Mucosa of descending colon (tissue), 3 donors: ENCODE measurements around the gene CUL1. TPM values are rescaled to one million over a fixed set of nuclear protein-coding genes. Genes with fewer than 3 reads are reported as not detected.
A peak's percentile ranks its signal among the peaks of the same experiment; 100 is the strongest.

Experiments
- ATAC-seq: fragments of 200-7000 bp; cut with Tn5 transposase; one replicate; pipeline ENCODE4 v1.9.1; 2020; ENCODE audit warnings: mild to moderate bottlenecking, moderate library complexity
- DNase-seq, 3 donors: peaks; one replicate each; pipeline ENCODE4 v3.0.0-alpha.2; 2020
- H3K36me3 ChIP-seq: fragments of 200-600 bp; one replicate; pipeline ENCODE4 v1.8.0; 2021; ENCODE audit warnings: low read depth, mild to moderate bottlenecking
- H3K4me1 ChIP-seq: fragments of 200-600 bp; one replicate; pipeline ENCODE4 v1.8.0; 2021; ENCODE audit warnings: low read depth, mild to moderate bottlenecking
- H3K4me3 ChIP-seq: fragments of 200-600 bp; one replicate; pipeline ENCODE4 v1.8.0; 2021; ENCODE audit warnings: mild to moderate bottlenecking
- H3K9me3 ChIP-seq: fragments of 200-600 bp; one replicate; pipeline ENCODE4 v1.8.0; 2021; ENCODE audit warnings: mild to moderate bottlenecking
- CTCF ChIP-seq: fragments of 200-600 bp; IDR thresholded peaks from one replicate; pipeline ENCODE4 v1.8.0; 2022; ENCODE audit warnings: antibody characterized with exemption, mild to moderate bottlenecking
- intact Hi-C, 2 donors: fragments of 100-400 bp; cut with DNase I in 1 of 2; cut with micrococcal nuclease in 1 of 2; formaldehyde crosslinking; loops; one replicate each; pipeline versions ENCODE4 v1.11.0 to v1.11.1; 2022; cut with DNase I, micrococcal nuclease
- total RNA-seq, 3 donors: library from RNA; stranded (reverse); fragmentation: NEBNext Ultra II Directional in 2 of 3; extraction: Animal tissue kit (Norgen Biotek cat#: 25700) in 2 of 3; gene quantifications; one replicate each; pipeline versions ENCODE4 v1.2.1 to v1.2.4, GENCODE V29; 2021 to 2023
- donor health status: DM: no; HTN: no; CAD: no; lungs with moderate emphysema.
- donor health status: DM: no; HTN: no; CAD: no.
- donor health status: DM: no; HTN: yes; CAD: no.

CUL1 gene
- total RNA-seq, 3 donors from 2014 or later: 28.7 to 58.1 (median 33.3) TPM

- Histone ChIP-seq H3K4me1 (no peaks in the 10 kb centered on the region), H3K4me3 (no peak overlapping the region), H3K36me3 (no peaks in the 10 kb centered on the region), H3K9me3 (no peaks in the 10 kb centered on the region)
- no peak for TF ChIP-seq CTCF
- intact Hi-C loops: no loop called here
- DNase-seq (peak in 1 of 3 donors; percentile 42), ATAC-seq (peak; percentile 92)
Measured at GRCh38 chr7:148815612-148816011, 116.9 kb downstream of the CUL1 start.

GRCh38 chr7:148819697-148820360 lies 121.1 kb downstream of the CUL1 start:
- H3K36me3 ChIP-seq: no peaks in the 10 kb centered on the region
- no peak for TF ChIP-seq CTCF
- intact Hi-C loops: no loop called here
- H3K4me1 ChIP-seq: no peaks in the 10 kb centered on the region
- no peak overlapping the region for H3K4me3 ChIP-seq
- ATAC-seq (no peak), DNase-seq (no peak)
- no peaks in the 10 kb centered on the region for H3K9me3 ChIP-seq

GRCh38 chr7:148821422-148821821 lies 122.7 kb downstream of the CUL1 start:
- no peak overlapping the region for H3K4me3 ChIP-seq
- intact Hi-C loops: no loop called here
- ATAC-seq: no peak
- H3K4me1 ChIP-seq: no peaks in the 10 kb centered on the region
- no peak for DNase-seq
- H3K9me3 ChIP-seq: no peaks in the 10 kb centered on the region
- H3K36me3 ChIP-seq: no peaks in the 10 kb centered on the region
- no peak for TF ChIP-seq CTCF

GRCh38 chr7:148824864-148825263 lies 126.2 kb downstream of the CUL1 start:
- no peak for TF ChIP-seq CTCF
- Histone ChIP-seq H3K36me3 (no peaks in the 10 kb centered on the region), H3K4me1 (no peaks in the 10 kb centered on the region), H3K4me3 (no peak overlapping the region), H3K9me3 (no peaks in the 10 kb centered on the region)
- ATAC-seq (no peak), DNase-seq (no peak)
- intact Hi-C loops: no loop called here

- H3K36me3 ChIP-seq: no peaks in the 10 kb centered on the region
- intact Hi-C loops: no loop called here
- DNase-seq: no peak
- no peak for TF ChIP-seq CTCF
- no peak overlapping the region for H3K4me3 ChIP-seq
- no peaks in the 10 kb centered on the region for H3K4me1 ChIP-seq
- no peaks in the 10 kb centered on the region for H3K9me3 ChIP-seq
- ATAC-seq: no peak
Measured at GRCh38 chr7:148825338-148825737, 126.6 kb downstream of the CUL1 start.

- TF ChIP-seq CTCF: no peak
- no peak overlapping the region for H3K4me3 ChIP-seq
- intact Hi-C loops: no loop called here
- no peaks in the 10 kb centered on the region for H3K4me1 ChIP-seq
- DNase-seq (no peak), ATAC-seq (no peak)
- H3K36me3 ChIP-seq: no peaks in the 10 kb centered on the region
- H3K9me3 ChIP-seq: no peaks in the 10 kb centered on the region
Measured at GRCh38 chr7:148828965-148829364, 130.3 kb downstream of the CUL1 start.
